Measurements from ENCODE around the gene LIMD2. TPM values are rescaled to one million over a fixed set of nuclear protein-coding genes. Genes with fewer than 3 reads are reported as not detected.

LIMD2 gene
- total and polyA plus RNA-seq, 2 experiments from 2014 or later, result 98.8 to 105 TPM

DNA sequence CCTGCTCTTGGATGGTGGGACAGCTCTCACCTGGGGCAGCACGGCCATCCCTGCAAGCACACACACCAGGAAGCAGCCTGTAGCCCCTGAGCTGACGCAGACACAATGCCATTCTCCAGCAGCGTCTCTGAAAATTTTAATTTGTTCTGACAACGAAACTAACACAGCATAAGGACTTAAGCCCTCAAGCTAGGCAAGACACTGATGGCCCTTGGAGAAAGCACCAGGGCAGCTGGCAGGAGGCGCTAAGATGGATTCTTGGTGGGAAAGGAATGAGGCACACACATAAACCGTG, 2.7 kb upstream of the LIMD2 start:
- Histone ChIP-seq H3K4me2 (peak overlapping the region; percentile 60; the same call in 1 of the 2 replicates), H4K20me1 (replicated peaks; ENCODE audit: insufficient read depth) (no peaks in the 10 kb centered on the region), H3F3A (replicated peaks; ENCODE audit: low read depth) (peaks cover 3% of the 10 kb centered on the region; the same call in 1 of the 2 replicates), H3K4me1 (ENCODE audit: insufficient read depth) (peaks cover 23% of the 10 kb centered on the region), H3K9me2 (ENCODE audit: insufficient read depth) (no peaks in the 10 kb centered on the region), H3K79me2 (replicated peaks; ENCODE audit: insufficient read depth) (peaks cover 6% of the 10 kb centered on the region; the same call in 1 of the 2 replicates), H3K4me3 (no peak overlapping the region), H3K36me3 (ENCODE audit: insufficient read depth) (no peaks in the 10 kb centered on the region), H2AFZ (no peak overlapping the region), H3K27me3 (ENCODE audit: insufficient read depth) (no peaks in the 10 kb centered on the region; the same call in 1 of the 2 replicates), H3K27ac (ENCODE audit: low read depth) (no peak overlapping the region)
- ATAC-seq, result no peak
- TF ChIP-seq EZH2phosphoT487 (IDR thresholded peaks at IDR 0.05; ENCODE audit: unreplicated experiment), result no peak
- TF ChIP-seq, protein P1, sequence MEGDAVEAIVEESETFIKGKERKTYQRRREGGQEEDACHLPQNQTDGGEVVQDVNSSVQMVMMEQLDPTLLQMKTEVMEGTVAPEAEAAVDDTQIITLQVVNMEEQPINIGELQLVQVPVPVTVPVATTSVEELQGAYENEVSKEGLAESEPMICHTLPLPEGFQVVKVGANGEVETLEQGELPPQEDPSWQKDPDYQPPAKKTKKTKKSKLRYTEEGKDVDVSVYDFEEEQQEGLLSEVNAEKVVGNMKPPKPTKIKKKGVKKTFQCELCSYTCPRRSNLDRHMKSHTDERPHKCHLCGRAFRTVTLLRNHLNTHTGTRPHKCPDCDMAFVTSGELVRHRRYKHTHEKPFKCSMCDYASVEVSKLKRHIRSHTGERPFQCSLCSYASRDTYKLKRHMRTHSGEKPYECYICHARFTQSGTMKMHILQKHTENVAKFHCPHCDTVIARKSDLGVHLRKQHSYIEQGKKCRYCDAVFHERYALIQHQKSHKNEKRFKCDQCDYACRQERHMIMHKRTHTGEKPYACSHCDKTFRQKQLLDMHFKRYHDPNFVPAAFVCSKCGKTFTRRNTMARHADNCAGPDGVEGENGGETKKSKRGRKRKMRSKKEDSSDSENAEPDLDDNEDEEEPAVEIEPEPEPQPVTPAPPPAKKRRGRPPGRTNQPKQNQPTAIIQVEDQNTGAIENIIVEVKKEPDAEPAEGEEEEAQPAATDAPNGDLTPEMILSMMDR (conservative IDR thresholded peaks at IDR 0.05; ENCODE audit: low read depth in 2 of 2), result 0 out of 4 replicates have a peak, but pooled peaks of 1 of the 2 experiments have one; percentile 5
- peak overlapping the region; percentile 47; the same call in 1 of the 3 replicates for H3K4me3 Mint-ChIP-seq
- DNase-seq (ENCODE audit: low spot score), result no peak
- H3K4me1 Mint-ChIP-seq, result peaks cover 36% of the 10 kb centered on the region
- peaks cover 34% of the 10 kb centered on the region for H3K36me3 Mint-ChIP-seq (ENCODE audit: low read depth)
- no peaks in the 10 kb centered on the region; the same call in 2 of the 3 replicates for H3K9me3 Mint-ChIP-seq
- H3K27me3 Mint-ChIP-seq (ENCODE audit: insufficient read depth, low read depth, poor library complexity), result peaks cover 22% of the 10 kb centered on the region
- H3K27ac Mint-ChIP-seq, result no peak overlapping the region

DNA sequence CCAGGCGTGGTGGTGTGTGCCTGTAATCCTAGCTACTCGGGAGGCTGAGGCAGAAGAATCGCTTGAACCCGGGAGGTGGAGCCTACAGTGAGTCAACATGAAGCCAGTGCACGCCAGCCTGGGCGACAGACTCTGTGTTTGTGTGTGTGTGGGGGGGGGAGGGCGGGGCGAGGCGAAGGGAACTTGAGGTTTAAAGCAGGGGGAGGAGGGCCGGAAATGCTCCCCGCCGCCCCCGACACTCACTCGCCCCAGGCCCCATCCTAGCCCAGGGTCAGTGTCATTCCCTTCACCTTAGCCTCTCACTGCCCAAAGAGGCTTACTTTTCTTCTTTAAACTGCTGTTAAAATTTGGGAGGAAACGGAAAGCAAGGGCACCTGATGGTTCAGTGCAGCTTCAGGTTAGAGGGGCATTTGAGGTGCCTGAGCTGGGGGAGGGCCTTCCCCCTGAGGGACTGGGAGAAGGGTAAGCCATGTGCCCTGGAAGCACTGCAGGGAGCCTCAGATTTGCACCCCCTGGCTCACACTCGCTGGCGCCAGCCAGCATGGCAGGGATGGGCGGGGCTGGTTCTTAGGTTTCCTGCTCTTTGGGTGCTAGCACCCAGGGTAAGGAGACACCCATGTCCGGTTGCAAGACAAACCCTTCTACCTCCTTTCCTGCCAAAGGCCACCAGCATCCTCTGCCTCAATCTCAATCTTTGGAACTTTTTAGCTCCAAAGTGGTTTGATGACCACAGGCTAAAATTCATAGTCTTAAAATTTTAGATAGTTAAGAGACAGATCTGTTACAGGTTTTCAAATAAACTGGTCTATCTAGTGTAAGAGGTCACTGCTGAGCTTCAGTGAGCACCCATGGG, 2.2 kb upstream of the LIMD2 start:
- no peak for TF ChIP-seq CREB1 (CRISPR knock-in tag; IDR thresholded peaks at IDR 0.05; ENCODE audit: low read depth)
- peaks cover 36% of the 10 kb centered on the region for H3K36me3 Mint-ChIP-seq (ENCODE audit: low read depth)
- Histone ChIP-seq H3K4me1 (ENCODE audit: insufficient read depth) (peaks cover 28% of the 10 kb centered on the region), H3K27me3 (ENCODE audit: insufficient read depth) (no peaks in the 10 kb centered on the region; the same call in 1 of the 2 replicates), H3K79me2 (replicated peaks; ENCODE audit: insufficient read depth) (peaks cover 6% of the 10 kb centered on the region; the same call in 1 of the 2 replicates), H3K9me2 (ENCODE audit: insufficient read depth) (no peaks in the 10 kb centered on the region), H3K36me3 (ENCODE audit: insufficient read depth) (no peaks in the 10 kb centered on the region), H3F3A (replicated peaks; ENCODE audit: low read depth) (peaks cover 7% of the 10 kb centered on the region), H2AFZ (no peak overlapping the region), H4K20me1 (replicated peaks; ENCODE audit: insufficient read depth) (no peaks in the 10 kb centered on the region), H3K4me3 (peak overlapping the region; percentile 81), H3K4me2 (peak overlapping the region; percentile 88), H3K27ac (ENCODE audit: low read depth) (no peak overlapping the region)
- H3K4me3 Mint-ChIP-seq, result peak overlapping the region; percentile 72
- H3K27me3 Mint-ChIP-seq (ENCODE audit: insufficient read depth, low read depth, poor library complexity), result peaks cover 22% of the 10 kb centered on the region
- H3K4me1 Mint-ChIP-seq, result peaks cover 41% of the 10 kb centered on the region
- ATAC-seq (no peak), DNase-seq (ENCODE audit: low spot score) (no peak)
- no peak overlapping the region for H3K27ac Mint-ChIP-seq
- no peaks in the 10 kb centered on the region; the same call in 2 of the 3 replicates for H3K9me3 Mint-ChIP-seq

DNA sequence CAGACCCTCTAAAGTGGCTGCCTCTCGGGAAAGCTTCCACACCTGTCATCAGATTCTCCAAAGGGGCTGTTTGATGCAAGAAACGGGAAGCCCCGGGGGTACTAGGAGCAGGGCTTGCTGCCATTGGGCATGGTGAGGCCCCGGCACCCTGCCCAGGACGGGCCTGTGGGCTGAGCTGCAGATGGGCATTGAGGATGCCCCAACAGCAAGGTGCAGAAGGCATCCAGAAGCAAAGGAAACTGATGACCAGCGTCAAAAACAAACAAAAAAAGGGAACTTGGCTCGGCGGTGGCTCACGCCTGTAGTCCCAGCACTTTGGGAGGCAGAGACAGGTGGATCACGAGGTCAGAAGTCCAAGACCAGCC, 1.5 kb upstream of the LIMD2 start:
- Histone ChIP-seq H3K4me1 (ENCODE audit: insufficient read depth) (peaks cover 32% of the 10 kb centered on the region), H3K79me2 (replicated peaks; ENCODE audit: insufficient read depth) (peaks cover 6% of the 10 kb centered on the region; the same call in 1 of the 2 replicates), H3K27me3 (ENCODE audit: insufficient read depth) (no peaks in the 10 kb centered on the region; the same call in 1 of the 2 replicates), H3K27ac (ENCODE audit: low read depth) (no peak overlapping the region), H3K36me3 (ENCODE audit: insufficient read depth) (no peaks in the 10 kb centered on the region), H3K4me3 (peak overlapping the region; percentile 81), H3K9me2 (ENCODE audit: insufficient read depth) (no peaks in the 10 kb centered on the region), H4K20me1 (replicated peaks; ENCODE audit: insufficient read depth) (no peaks in the 10 kb centered on the region), H2AFZ (peak overlapping the region; percentile 80; the same call in 1 of the 2 replicates), H3F3A (replicated peaks; ENCODE audit: low read depth) (peaks cover 12% of the 10 kb centered on the region), H3K4me2 (peak overlapping the region; percentile 88)
- peak overlapping the region; percentile 72 for H3K4me3 Mint-ChIP-seq
- peaks cover 21% of the 10 kb centered on the region for H3K27me3 Mint-ChIP-seq (ENCODE audit: insufficient read depth, low read depth, poor library complexity)
- no peaks in the 10 kb centered on the region; the same call in 2 of the 3 replicates for H3K9me3 Mint-ChIP-seq
- peaks cover 42% of the 10 kb centered on the region for H3K36me3 Mint-ChIP-seq (ENCODE audit: low read depth)
- peaks cover 47% of the 10 kb centered on the region for H3K4me1 Mint-ChIP-seq
- DNase-seq (ENCODE audit: low spot score) (no peak), ATAC-seq (no peak)
- H3K27ac Mint-ChIP-seq, result no peak overlapping the region
- TF ChIP-seq, protein P2, sequence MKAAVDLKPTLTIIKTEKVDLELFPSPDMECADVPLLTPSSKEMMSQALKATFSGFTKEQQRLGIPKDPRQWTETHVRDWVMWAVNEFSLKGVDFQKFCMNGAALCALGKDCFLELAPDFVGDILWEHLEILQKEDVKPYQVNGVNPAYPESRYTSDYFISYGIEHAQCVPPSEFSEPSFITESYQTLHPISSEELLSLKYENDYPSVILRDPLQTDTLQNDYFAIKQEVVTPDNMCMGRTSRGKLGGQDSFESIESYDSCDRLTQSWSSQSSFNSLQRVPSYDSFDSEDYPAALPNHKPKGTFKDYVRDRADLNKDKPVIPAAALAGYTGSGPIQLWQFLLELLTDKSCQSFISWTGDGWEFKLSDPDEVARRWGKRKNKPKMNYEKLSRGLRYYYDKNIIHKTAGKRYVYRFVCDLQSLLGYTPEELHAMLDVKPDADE (IDR thresholded peaks at IDR 0.05), result no peak
- TF ChIP-seq EZH2 (IDR thresholded peaks at IDR 0.05; ENCODE audit: low read depth, unreplicated experiment) (no peak), STAT1 (IDR thresholded peaks at IDR 0.05; ENCODE audit: unreplicated experiment) (no peak)
